Hepatocyte (in vitro differentiated cells): ENCODE measurements around the gene CHIT1. TPM values are rescaled to one million over a fixed set of nuclear protein-coding genes. Genes with fewer than 3 reads are reported as not detected.
A peak's percentile ranks its signal among the peaks of the same experiment; 100 is the strongest.

Source experiments
- DNase-seq: peaks from one replicate; pipeline ENCODE4 v3.0.0-alpha.2; 2016; ENCODE audit warnings: low spot score
- H2AFZ ChIP-seq: fragments of 200-600 bp; sonication (generic); 2 replicates; pipeline ENCODE4 v1.6.0; 2016; ENCODE audit warnings: antibody characterized with exemption, mild to moderate bottlenecking
- H3K27ac ChIP-seq: fragments of 200-600 bp; sonication (generic); 2 replicates; pipeline ENCODE4 v1.5.1; 2016; ENCODE audit warnings: mild to moderate bottlenecking
- H3K27me3 ChIP-seq: fragments of 200-600 bp; sonication (generic); 2 replicates; pipeline ENCODE4 v1.6.1; 2016
- H3K36me3 ChIP-seq: fragments of 200-600 bp; sonication (generic); replicated peaks from 2 replicates; pipeline ENCODE4 v1.5.1; 2016; ENCODE audit warnings: low read depth; ENCODE audit not compliant: insufficient read depth
- H3K4me1 ChIP-seq: fragments of 200-600 bp; sonication (generic); 2 replicates; pipeline ENCODE4 v1.5.1; 2016; ENCODE audit warnings: mild to moderate bottlenecking, moderate library complexity; ENCODE audit not compliant: insufficient read depth
- H3K4me2 ChIP-seq: fragments of 200-600 bp; sonication (generic); 2 replicates; pipeline ENCODE4 v1.6.0; 2016
- H3K4me3 ChIP-seq: fragments of 200-600 bp; sonication (generic); 2 replicates; pipeline ENCODE4 v1.5.1; 2016; ENCODE audit warnings: mild to moderate bottlenecking
- H3K79me2 ChIP-seq: fragments of 200-600 bp; sonication (generic); 2 replicates; pipeline ENCODE4 v1.6.0; 2017; ENCODE audit warnings: mild to moderate bottlenecking
- H3K9me2 ChIP-seq: fragments of 200-600 bp; sonication (generic); replicated peaks from 2 replicates; pipeline ENCODE4 v1.6.0; 2017; ENCODE audit warnings: mild to moderate bottlenecking; ENCODE audit not compliant: insufficient read depth
- H3K9me3 ChIP-seq: fragments of 200-600 bp; sonication (generic); 2 replicates; pipeline ENCODE4 v1.5.1; 2016; ENCODE audit warnings: low read depth, mild to moderate bottlenecking
- H4K20me1 ChIP-seq: fragments of 200-600 bp; sonication (generic); 2 replicates; pipeline ENCODE4 v1.6.0; 2016; ENCODE audit warnings: mild to moderate bottlenecking; ENCODE audit not compliant: insufficient read depth, poor library complexity, severe bottlenecking
- EZH2 ChIP-seq: fragments of 200-600 bp; sonication (generic); IDR thresholded peaks from 2 replicates; pipeline ENCODE4 v1.6.1; 2016; ENCODE audit warnings: antibody characterized with exemption, mild to moderate bottlenecking, borderline replicate concordance
- EZH2phosphoT487 ChIP-seq: fragments of 200-600 bp; sonication (generic); IDR thresholded peaks from one replicate; pipeline ENCODE4 v1.6.1; 2018; ENCODE audit warnings: antibody characterized with exemption, mild to moderate bottlenecking, low read depth, moderate library complexity; ENCODE audit not compliant: unreplicated experiment, severe bottlenecking
- WGBS: methylation state at CpG from one replicate; pipeline ENCODE4 v1.1.6; 2016; ENCODE audit warnings: low lambda C conversion rate; ENCODE audit errors: missing lambda C conversion rate; 5-methylcytosine and 5-hydroxymethylcytosine counted together
- polyA plus RNA-seq: library from polyadenylated mRNA; unstranded; fragments of >200 nt; fragmentation: Nextera tagmentation; extraction: Ambion mirVana; gene quantifications from 2 replicates; pipeline ENCODE4 v1.2.1, GENCODE V29; 2016
- total RNA-seq: library from RNA; depleted of rRNA; stranded (reverse); fragments of >200 nt; gene quantifications from 2 replicates; pipeline ENCODE4 v1.2.3, GENCODE V29; 2014
- TF ChIP-seq, protein P1 (sequence below): fragments of 200-600 bp; sonication (generic); IDR thresholded peaks from 2 replicates; pipeline ENCODE4 v1.5.1; 2016; ENCODE audit warnings: antibody characterized with exemption, mild to moderate bottlenecking; ENCODE audit not compliant: poor library complexity

Gene CHIT1
- total and polyA plus RNA-seq, 2 experiments from 2014 or later = 0.93 to 1.1 TPM

DNA sequence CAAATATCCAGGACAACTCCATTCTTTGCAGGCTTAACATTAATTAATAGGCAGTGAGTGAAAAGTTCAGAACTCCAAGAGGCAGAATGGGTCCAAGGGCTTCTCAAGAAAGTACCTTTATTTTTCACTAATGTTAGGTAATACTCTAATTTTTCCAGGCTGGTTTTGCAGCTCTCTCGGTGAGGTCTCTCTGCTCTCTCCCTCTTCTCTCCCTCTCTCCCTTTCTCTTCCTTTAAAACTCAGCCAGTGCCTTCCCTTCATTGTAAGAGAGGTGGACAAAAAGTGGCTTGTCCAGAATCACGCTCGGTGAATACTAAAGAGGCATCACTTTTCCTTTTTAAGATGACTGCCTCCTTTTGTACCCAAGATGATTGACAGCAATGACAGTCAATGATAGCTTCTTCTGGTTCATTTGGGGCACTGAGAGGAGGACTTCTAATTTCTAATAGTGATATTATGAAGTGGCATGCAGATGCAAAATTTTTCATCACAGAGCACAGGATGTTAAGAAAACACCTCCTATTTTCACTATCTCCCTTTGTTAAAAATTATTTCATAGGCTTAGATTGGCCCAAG, 41.7 kb downstream of the CHIT1 start:
- Histone ChIP-seq H2AFZ (no peak overlapping the region), H3K4me1 (peaks cover 14% of the 10 kb centered on the region), H3K4me2 (no peak overlapping the region), H3K9me3 (no peaks in the 10 kb centered on the region), H3K27ac (peak overlapping the region; percentile 14), H3K27me3 (no peaks in the 10 kb centered on the region), H3K79me2 (no peaks in the 10 kb centered on the region), H3K4me3 (no peak overlapping the region), H3K36me3 (no peaks in the 10 kb centered on the region), H3K9me2 (no peaks in the 10 kb centered on the region), H4K20me1 (no peaks in the 10 kb centered on the region)
- TF ChIP-seq EZH2phosphoT487 (no peak), EZH2 (no peak)
- WGBS = 84% methylated on average over 3 of the region's 3 CpGs
- DNase-seq = no peak

DNA sequence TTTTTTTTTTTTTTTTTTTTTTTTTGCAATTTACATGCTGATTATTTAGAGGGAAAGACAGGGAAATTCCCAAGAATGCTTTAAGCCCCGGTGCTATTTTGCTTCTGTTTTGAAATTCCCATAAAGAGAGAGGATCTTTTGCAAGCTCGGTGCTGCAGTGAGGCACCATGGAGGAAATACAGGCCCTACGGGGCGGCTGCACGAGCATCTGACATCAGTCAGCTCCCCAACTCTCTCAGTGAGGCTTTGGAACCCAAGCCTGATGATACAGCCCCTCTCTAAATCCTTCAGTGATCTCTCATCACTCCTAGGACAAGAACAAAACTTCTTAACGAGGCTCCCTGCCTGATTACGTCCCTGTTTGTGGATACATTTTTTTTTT, 42.2 kb downstream of the CHIT1 start:
- Histone ChIP-seq H3K4me2 (no peak overlapping the region), H3K36me3 (no peaks in the 10 kb centered on the region), H3K4me3 (no peak overlapping the region), H3K27me3 (no peaks in the 10 kb centered on the region), H4K20me1 (no peaks in the 10 kb centered on the region), H3K27ac (peak overlapping the region; percentile 14), H3K9me2 (no peaks in the 10 kb centered on the region), H2AFZ (no peak overlapping the region), H3K4me1 (peaks cover 14% of the 10 kb centered on the region), H3K79me2 (no peaks in the 10 kb centered on the region), H3K9me3 (no peaks in the 10 kb centered on the region)
- no peak for DNase-seq
- TF ChIP-seq, protein P1, sequence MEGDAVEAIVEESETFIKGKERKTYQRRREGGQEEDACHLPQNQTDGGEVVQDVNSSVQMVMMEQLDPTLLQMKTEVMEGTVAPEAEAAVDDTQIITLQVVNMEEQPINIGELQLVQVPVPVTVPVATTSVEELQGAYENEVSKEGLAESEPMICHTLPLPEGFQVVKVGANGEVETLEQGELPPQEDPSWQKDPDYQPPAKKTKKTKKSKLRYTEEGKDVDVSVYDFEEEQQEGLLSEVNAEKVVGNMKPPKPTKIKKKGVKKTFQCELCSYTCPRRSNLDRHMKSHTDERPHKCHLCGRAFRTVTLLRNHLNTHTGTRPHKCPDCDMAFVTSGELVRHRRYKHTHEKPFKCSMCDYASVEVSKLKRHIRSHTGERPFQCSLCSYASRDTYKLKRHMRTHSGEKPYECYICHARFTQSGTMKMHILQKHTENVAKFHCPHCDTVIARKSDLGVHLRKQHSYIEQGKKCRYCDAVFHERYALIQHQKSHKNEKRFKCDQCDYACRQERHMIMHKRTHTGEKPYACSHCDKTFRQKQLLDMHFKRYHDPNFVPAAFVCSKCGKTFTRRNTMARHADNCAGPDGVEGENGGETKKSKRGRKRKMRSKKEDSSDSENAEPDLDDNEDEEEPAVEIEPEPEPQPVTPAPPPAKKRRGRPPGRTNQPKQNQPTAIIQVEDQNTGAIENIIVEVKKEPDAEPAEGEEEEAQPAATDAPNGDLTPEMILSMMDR = no peak
- TF ChIP-seq EZH2phosphoT487 (no peak), EZH2 (no peak)
- whole genome bisulfite sequencing = 43% methylated on average over 7 of the region's 7 CpGs

DNA sequence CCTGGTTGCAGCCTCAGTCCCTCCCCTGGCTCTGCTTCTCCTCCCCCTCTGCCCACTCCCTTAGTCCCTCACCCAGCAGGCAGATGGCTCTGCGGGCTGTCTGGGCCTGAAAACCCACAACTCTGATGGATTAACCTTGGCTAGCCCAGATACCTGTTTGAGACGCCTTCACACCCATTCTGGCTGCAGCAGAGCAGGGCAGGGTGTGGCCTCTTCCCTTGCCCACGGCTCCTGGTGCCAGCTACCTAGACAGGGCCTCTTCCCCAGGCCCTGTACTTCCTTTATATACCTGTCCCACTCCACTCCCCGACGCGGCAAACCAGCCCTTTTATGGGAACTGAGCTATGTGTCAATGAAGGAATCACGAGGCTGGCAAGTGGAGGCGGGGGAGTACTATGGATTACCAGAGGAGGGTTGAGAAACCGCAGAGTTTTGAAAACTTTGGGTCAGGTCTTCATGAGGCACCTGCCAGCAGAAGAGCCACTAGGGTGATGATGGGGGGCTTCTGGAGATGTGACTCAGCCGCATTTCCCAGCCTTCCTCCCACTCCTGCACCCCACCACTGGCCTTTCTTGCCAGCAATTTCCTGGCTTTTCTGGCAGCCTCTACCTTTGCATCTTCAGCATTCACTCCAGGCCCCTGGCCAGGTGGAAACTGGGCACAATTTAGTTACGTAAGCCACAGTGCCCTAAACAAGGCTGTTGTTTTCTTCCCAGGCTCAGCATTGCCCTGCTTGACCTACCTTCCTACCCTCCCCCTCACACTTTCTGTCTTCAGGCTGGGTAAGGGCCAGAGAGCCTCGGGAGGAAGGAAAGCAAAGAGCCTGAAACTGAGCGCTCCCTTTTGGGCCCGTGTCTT, 42.8 kb downstream of the CHIT1 start, which contains the start of gene CHI3L1:
Gene CHI3L1 (minus strand): TSS at position 259 of the 858 bp plus-strand sequence. CDS start 81 bp downstream, at position 178.
- Histone ChIP-seq H2AFZ (no peak within 1 kb of the TSS), H4K20me1 (no peaks in the 10 kb centered on the region), H3K4me1 (peaks cover 14% of the 10 kb centered on the region), H3K4me3 (no peak within 1 kb of the TSS), H3K36me3 (no peaks in the 10 kb centered on the region), H3K27ac (peak within 1 kb of the TSS; percentile 44), H3K9me3 (no peaks in the 10 kb centered on the region), H3K79me2 (no peaks in the 10 kb centered on the region), H3K27me3 (no peaks in the 10 kb centered on the region), H3K9me2 (no peaks in the 10 kb centered on the region), H3K4me2 (no peak within 1 kb of the TSS)
- WGBS = 50% methylated on average over 14 of the region's 14 CpGs
- TF ChIP-seq, protein P1 = no peak
- TF ChIP-seq EZH2phosphoT487 = no peak
- TF ChIP-seq EZH2 = no peak
- no peak for DNase-seq

DNA sequence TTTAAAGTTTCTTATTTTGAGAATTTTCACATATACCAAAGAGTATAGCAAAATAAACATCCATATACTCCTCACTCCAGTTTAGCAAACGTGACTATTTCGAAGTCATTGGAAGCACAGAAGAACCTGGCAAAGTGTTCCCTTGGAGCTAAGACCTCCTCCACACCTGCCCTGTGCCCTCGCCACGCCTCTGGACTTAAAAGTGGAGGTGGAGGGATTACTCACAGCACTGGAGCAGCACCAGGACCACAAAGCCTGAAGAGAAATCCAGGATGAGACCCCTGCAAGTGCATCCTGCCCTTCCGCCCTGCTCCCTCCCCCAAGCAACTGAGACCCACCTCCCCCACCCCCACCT, 43.4 kb downstream of the CHIT1 start:
- Histone ChIP-seq H3K9me2 (no peaks in the 10 kb centered on the region), H3K79me2 (no peaks in the 10 kb centered on the region), H3K4me1 (peaks cover 14% of the 10 kb centered on the region), H3K4me3 (no peak overlapping the region), H3K4me2 (no peak overlapping the region), H3K9me3 (no peaks in the 10 kb centered on the region), H3K27ac (no peak overlapping the region), H2AFZ (no peak overlapping the region), H3K27me3 (no peaks in the 10 kb centered on the region), H4K20me1 (no peaks in the 10 kb centered on the region), H3K36me3 (no peaks in the 10 kb centered on the region)
- TF ChIP-seq EZH2 = no peak
- TF ChIP-seq, protein P1 = no peak
- no peak for TF ChIP-seq EZH2phosphoT487
- no peak for DNase-seq
- 84% methylated on average over 5 of the region's 5 CpGs for WGBS
